ENCODE data around the gene MYL5. TPM values are rescaled to one million over a fixed set of nuclear protein-coding genes. Genes with fewer than 3 reads are reported as not detected.

The MYL5 gene
- total RNA-seq, 6 experiments from 2014 or later, result 14.2 to 23.0 (median 18.8) TPM

DNA sequence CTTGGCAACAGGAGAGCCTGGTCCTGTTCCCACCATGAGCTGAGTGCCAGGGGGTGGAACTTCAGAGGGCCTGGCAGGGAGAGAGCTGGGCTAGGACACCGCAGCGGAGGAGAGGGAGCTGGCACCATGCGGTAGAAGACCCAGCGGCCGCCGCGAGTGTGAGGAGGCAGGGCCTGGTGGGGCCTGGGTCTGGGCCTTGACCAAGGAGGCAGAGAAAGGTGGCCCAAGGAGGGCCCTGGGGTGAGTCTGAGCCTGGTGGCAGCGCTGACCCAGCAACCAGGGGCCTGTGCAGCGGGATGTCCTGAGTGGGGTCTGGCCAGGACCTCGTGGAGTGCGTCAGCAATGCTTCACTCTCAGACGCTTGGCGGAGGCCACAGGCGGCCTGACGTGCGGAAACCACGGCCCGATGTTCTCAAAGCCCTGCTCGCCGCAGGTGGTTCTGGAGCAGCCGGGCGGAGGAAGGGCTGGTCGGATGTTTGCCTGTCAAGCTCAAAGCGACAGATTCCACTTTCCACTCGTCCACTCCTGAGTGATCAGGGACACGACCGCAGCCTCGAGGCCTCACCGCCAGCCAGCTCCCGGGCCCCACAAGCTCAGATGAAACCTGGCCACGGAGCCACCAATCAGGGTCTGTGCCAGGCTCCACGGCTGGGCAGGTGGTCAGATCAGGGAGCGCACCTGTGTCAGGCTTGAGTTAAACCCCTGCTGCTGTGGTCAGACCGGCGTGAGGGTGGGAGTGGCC lies 21.1 kb upstream of the MYL5 start:
- no peaks in the 10 kb centered on the region for H3K4me1 Mint-ChIP-seq (ENCODE audit: low read depth)
- no peaks in the 10 kb centered on the region; the same call in none of the 2 replicates for H3K27me3 Mint-ChIP-seq (ENCODE audit: insufficient read depth)
- H3K9me3 Mint-ChIP-seq, result peaks cover 38% of the 10 kb centered on the region
- peaks cover 7% of the 10 kb centered on the region; the same call in 1 of the 2 replicates for H3K36me3 Mint-ChIP-seq (ENCODE audit: low read depth)
- TF ChIP-seq CTCF (IDR thresholded peaks at IDR 0.05), result no peak
- DNase-seq, result no peak
- no peak overlapping the region for H3K4me3 Mint-ChIP-seq
- no peak overlapping the region for H3K27ac Mint-ChIP-seq

DNA sequence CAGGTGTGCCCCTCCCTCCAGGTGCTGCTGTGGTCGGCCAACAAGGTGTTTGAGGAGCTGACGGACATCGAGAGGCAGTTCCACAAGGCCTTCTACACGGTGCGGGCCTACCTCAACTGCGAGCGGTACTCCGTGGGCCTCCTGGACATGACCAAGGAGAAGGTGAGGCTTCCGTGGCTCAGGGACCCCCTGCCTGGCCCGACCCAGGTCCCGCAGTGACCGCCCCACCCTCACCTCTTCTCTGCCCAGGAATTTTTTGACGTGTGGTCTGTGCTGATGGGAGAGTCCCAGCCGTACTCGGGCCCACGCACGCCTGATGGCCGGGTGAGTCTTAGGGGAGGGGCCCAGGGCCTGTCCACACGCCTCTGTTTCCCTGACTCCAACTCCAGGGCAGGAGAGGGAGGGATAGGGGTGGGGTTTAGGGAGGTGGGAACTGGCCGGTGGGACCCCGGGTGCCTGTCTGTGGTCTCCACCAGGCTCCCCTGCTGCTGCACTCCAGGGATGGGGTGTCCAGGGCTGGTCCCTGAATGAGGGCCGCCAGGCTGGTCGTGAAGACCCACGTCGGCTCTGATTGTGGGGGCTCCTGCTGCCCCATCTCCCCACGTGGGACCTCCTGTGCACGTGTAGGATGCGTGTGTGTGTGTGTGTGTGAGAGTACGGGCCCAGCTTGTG lies 20.4 kb upstream of the MYL5 start:
- no peak for TF ChIP-seq CTCF (IDR thresholded peaks at IDR 0.05)
- DNase-seq, result no peak
- H3K27ac Mint-ChIP-seq, result no peak overlapping the region
- peaks cover 44% of the 10 kb centered on the region for H3K9me3 Mint-ChIP-seq
- no peaks in the 10 kb centered on the region for H3K4me1 Mint-ChIP-seq (ENCODE audit: low read depth)
- peaks cover 7% of the 10 kb centered on the region; the same call in 1 of the 2 replicates for H3K36me3 Mint-ChIP-seq (ENCODE audit: low read depth)
- H3K4me3 Mint-ChIP-seq, result no peak overlapping the region
- no peaks in the 10 kb centered on the region; the same call in none of the 2 replicates for H3K27me3 Mint-ChIP-seq (ENCODE audit: insufficient read depth)

DNA sequence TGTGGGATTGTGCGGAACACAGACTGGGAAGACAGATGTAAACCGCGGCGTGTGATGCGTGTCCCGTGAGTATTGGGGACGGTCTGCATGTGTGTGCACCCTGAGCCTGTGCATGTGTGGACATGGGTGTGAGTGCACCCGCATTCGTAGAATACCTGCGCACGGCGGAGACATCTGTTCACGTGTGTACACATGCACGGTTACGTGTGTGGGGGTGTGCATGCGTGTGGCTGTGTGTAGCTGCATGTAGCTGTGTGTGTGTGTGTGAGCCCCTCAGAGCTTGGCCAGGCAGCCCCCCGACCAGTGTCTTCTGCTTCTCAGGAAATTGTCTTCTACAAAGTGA lies 19.9 kb upstream of the MYL5 start:
- no peaks in the 10 kb centered on the region for H3K4me1 Mint-ChIP-seq (ENCODE audit: low read depth)
- no peak for TF ChIP-seq CTCF (IDR thresholded peaks at IDR 0.05)

GRCh38 chr4:654871-655463 lies 19.4 kb upstream of the MYL5 start:
- H3K4me3 Mint-ChIP-seq, result no peak overlapping the region
- TF ChIP-seq CTCF (IDR thresholded peaks at IDR 0.05), result no peak
- H3K9me3 Mint-ChIP-seq, result peaks cover 51% of the 10 kb centered on the region
- no peak overlapping the region for H3K27ac Mint-ChIP-seq
- H3K36me3 Mint-ChIP-seq (ENCODE audit: low read depth), result peaks cover 15% of the 10 kb centered on the region
- H3K27me3 Mint-ChIP-seq (ENCODE audit: insufficient read depth), result no peaks in the 10 kb centered on the region; the same call in none of the 2 replicates
- H3K4me1 Mint-ChIP-seq (ENCODE audit: low read depth), result no peaks in the 10 kb centered on the region
- DNase-seq, result no peak

More for the DNA sequence above, 19.9 kb upstream of the MYL5 start:
- H3K36me3 Mint-ChIP-seq (ENCODE audit: low read depth), result peaks cover 12% of the 10 kb centered on the region
- H3K27me3 Mint-ChIP-seq (ENCODE audit: insufficient read depth), result no peaks in the 10 kb centered on the region; the same call in none of the 2 replicates
- DNase-seq, result no peak
- peaks cover 46% of the 10 kb centered on the region for H3K9me3 Mint-ChIP-seq
- H3K27ac Mint-ChIP-seq, result no peak overlapping the region
- H3K4me3 Mint-ChIP-seq, result no peak overlapping the region

DNA sequence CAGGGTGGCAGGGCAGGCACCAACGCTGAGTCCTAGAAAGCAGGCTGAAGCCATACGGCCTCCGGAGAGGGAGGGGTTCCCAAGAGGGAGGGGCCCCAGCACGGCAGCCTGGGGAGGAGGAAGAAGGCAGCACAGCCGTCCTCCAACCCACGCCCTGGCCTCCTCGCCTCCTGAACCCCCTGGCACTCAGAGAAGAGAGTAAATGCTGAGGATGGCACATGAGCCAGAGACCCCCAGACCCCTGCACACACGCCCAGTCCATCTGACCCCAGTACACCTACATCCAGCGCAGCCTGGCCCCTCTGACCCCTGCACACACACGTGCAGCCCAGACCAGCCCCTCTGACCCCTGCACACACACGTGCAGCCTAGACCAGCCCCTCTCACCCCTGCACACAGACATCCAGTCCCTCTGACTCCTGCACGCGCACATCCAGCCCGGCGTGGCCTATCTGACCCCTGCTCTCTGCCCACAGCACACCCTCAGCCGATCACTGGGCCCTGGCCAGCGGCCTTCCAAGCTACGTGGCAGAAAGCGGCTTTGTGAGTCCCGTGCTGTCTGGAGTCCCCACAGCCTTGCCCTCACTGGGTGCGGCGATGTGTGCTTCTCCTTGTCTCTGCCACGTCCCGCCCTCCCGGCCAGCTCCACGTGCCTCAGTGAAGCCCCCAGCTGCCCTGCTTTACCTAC lies 18.7 kb upstream of the MYL5 start:
- no peaks in the 10 kb centered on the region; the same call in none of the 2 replicates for H3K27me3 Mint-ChIP-seq (ENCODE audit: insufficient read depth)
- no peak overlapping the region for H3K27ac Mint-ChIP-seq
- no peaks in the 10 kb centered on the region for H3K4me1 Mint-ChIP-seq (ENCODE audit: low read depth)
- peaks cover 53% of the 10 kb centered on the region for H3K9me3 Mint-ChIP-seq
- no peak overlapping the region for H3K4me3 Mint-ChIP-seq
- peaks cover 17% of the 10 kb centered on the region for H3K36me3 Mint-ChIP-seq (ENCODE audit: low read depth)
- TF ChIP-seq CTCF (IDR thresholded peaks at IDR 0.05), result no peak
- no peak for DNase-seq
